ENCODE measurements around the gene PEBP1.

DNA sequence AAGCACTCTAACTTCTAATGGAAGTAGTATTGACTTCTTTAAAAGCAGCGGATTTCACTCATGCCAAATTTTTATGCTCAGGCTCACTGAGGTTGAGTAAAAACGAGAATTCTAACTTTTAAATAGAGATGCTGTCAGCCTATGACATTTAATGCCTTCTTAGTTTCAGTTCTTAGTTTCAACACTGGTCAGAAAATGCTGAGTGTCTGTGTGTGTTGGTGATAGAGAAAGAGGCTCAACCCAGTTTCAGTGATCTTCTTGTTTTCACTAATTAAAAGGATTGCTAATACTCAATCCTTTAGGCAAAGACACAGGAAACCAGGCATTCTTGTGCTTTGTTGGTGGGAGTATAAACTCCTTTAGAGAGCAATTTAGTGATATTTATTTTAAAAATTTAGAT lies 31.0 kb downstream of the PEBP1 start:
- TF ChIP-seq CTCF (IDR thresholded peaks at IDR 0.05) (no peak), POLR2A (IDR thresholded peaks at IDR 0.05) (no peak)
